ENCODE results near the gene RBM33. TPM values are rescaled to one million over a fixed set of nuclear protein-coding genes. Genes with fewer than 3 reads are reported as not detected.
A peak's percentile ranks its signal among the peaks of the same experiment; 100 is the strongest.

RBM33 gene
- total and polyA plus RNA-seq, 10 donors: 9.7 to 109 (median 90.0) TPM

DNA sequence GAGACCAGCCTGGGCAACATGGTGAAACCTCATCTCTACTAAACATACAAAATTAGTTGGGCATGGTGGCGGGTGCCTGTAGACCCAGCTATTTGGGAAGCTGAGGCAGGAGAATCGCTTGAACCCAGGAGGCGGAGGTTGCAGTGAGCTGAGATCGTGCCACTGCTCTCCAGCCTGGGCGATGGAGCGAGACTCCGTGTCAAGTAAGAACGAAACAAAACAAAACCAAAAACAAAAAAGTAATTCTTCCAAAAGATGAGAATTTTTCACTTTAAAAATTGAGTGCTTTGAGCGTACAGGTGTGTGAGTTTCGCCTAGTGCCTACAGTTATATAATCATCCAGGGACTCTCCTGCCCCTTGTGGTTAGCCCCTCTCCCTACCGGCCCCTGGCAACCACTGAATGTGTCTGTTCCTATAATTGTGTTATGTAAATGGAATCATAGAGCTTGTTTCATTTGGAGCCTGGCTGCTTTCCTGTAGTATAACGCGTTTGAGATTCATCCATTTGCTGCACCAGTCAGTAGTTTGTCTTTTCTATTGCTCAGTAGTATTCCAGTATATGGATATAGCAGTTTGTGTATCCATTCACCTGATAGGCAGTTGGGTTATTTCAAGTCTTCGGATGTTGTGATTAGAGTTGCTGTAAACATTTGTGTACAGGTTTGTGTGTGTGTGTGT is 80.0 kb downstream of the RBM33 start:
- H3K4me1 ChIP-seq: peaks cover 0 to 96% (median 52%) of the 10 kb centered on the region in 6 donors
- peak overlapping the region; percentile 8 to 81 (median 47) for H3K27ac ChIP-seq
- peaks cover 0 to 59% (median 13%) of the 10 kb centered on the region in 6 donors for H3K36me3 ChIP-seq
- peak overlapping the region in 1 of 8 donors; percentile 36 for H3K4me3 ChIP-seq
- intact Hi-C loops (cut with DNase I; ENCODE audit: low total_unique reads): no loop called here
- no peaks in the 10 kb centered on the region for H3K27me3 ChIP-seq (replicated peaks in 1 of 7)
- H3K9me3 ChIP-seq: no peaks in the 10 kb centered on the region
- TF ChIP-seq, protein P1, sequence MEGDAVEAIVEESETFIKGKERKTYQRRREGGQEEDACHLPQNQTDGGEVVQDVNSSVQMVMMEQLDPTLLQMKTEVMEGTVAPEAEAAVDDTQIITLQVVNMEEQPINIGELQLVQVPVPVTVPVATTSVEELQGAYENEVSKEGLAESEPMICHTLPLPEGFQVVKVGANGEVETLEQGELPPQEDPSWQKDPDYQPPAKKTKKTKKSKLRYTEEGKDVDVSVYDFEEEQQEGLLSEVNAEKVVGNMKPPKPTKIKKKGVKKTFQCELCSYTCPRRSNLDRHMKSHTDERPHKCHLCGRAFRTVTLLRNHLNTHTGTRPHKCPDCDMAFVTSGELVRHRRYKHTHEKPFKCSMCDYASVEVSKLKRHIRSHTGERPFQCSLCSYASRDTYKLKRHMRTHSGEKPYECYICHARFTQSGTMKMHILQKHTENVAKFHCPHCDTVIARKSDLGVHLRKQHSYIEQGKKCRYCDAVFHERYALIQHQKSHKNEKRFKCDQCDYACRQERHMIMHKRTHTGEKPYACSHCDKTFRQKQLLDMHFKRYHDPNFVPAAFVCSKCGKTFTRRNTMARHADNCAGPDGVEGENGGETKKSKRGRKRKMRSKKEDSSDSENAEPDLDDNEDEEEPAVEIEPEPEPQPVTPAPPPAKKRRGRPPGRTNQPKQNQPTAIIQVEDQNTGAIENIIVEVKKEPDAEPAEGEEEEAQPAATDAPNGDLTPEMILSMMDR (IDR thresholded peaks at IDR 0.05 in 8 of 11, conservative IDR thresholded peaks at IDR 0.05 in 3 of 11): peak in 1 of 11 experiments; percentile 12
- peak in 1 of 3 donors; percentile 15 for TF ChIP-seq POLR2AphosphoS5 (IDR thresholded peaks at IDR 0.05)
- no peak for TF ChIP-seq POLR2A (IDR thresholded peaks at IDR 0.05)
- WGBS, 5 donors: 72 to 79% (median 77%) methylated on average over 14 of the region's 14 CpGs
- DNase-seq: no peak

DNA sequence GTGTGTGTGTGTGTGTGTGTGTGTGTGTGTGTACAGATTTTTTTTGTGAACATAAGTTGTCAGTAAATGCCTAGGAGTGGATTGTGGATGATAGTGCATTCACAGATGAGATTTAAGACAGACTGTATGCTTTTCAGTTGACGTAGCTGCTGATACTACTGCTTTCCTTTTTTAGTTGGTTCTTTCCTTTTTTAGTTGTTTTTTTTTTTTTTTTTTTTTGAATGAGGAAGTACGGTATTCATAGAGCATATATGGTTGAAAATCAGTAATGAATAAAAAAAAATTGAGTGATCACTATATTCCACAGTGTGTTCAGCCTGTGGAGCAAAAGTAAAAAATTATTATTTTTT is 80.5 kb downstream of the RBM33 start:
- Histone ChIP-seq H3K27ac (peak overlapping the region in 5 of 8 donors; percentile 35 to 81 (median 67)), H3K9me3 (no peaks in the 10 kb centered on the region), H3K27me3 (replicated peaks in 1 of 7) (no peaks in the 10 kb centered on the region), H3K4me1 (peaks cover 0 to 96% (median 56%) of the 10 kb centered on the region in 6 donors), H3K36me3 (peaks cover 0 to 59% (median 15%) of the 10 kb centered on the region in 6 donors), H3K4me3 (no peak overlapping the region)
- 31 to 46% (median 42%) methylated on average over 2 of the region's 2 CpGs for WGBS, 5 donors
- intact Hi-C loops (cut with DNase I; ENCODE audit: low total_unique reads): no loop called here
- TF ChIP-seq, protein P1 (IDR thresholded peaks at IDR 0.05 in 8 of 11, conservative IDR thresholded peaks at IDR 0.05 in 3 of 11): no peak
- TF ChIP-seq POLR2A (IDR thresholded peaks at IDR 0.05) (no peak), POLR2AphosphoS5 (IDR thresholded peaks at IDR 0.05) (no peak)
- no peak for DNase-seq

DNA sequence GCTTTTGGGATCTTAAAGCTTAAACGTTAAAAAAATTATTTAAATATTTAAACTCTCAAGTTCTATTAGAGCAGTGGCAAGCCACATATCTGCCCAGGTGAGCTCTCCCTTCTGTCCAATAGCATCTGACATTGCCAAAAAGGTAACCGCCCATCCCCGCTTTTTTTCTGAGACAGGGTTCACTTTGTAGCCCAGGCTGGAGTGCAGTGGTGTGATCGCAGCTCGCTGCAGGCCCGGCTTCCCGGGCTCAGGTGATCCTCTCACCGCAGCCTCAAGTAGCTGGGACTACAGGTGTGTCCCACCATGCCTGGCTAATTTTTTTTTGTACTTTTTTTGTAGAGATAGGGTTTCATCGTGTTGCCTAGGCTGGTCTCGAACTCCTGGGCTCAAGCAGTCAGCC is 83.2 kb downstream of the RBM33 start:
- Histone ChIP-seq H3K4me1 (peaks cover 0 to 96% (median 48%) of the 10 kb centered on the region in 6 donors), H3K36me3 (peaks cover 0 to 77% (median 21%) of the 10 kb centered on the region in 6 donors), H3K9me3 (no peaks in the 10 kb centered on the region), H3K27me3 (replicated peaks in 1 of 7) (no peaks in the 10 kb centered on the region), H3K4me3 (no peak overlapping the region), H3K27ac (no peak overlapping the region)
- no peak for DNase-seq
- TF ChIP-seq, protein P1 (IDR thresholded peaks at IDR 0.05 in 8 of 11, conservative IDR thresholded peaks at IDR 0.05 in 3 of 11): no peak
- no peak for TF ChIP-seq POLR2AphosphoS5 (IDR thresholded peaks at IDR 0.05)
- no peak for TF ChIP-seq POLR2A (IDR thresholded peaks at IDR 0.05)
- 93 to 96% (median 96%) methylated on average over 10 of the region's 10 CpGs for WGBS, 5 donors
- intact Hi-C loops (cut with DNase I; ENCODE audit: low total_unique reads): no loop called here

DNA sequence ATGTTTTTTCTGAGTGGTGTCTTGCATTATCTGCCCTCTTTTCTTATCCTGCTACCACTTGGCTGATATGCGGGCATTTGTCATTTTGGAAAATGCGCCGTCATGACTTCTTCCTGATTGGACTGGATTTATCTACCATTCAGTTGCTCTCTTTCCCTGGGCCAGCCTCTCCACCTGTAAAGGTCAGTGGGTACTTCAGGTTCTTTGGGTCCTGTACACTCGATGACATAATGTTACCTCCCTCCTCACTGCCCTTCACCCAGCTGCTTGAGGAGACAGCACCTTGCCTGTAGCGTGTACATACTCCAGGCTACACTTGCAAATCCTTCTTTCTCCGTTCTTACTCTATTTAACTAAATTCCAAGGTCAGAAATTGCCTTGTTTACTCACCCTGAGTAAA is 83.7 kb downstream of the RBM33 start:
- H3K4me1 ChIP-seq: peaks cover 0 to 96% (median 48%) of the 10 kb centered on the region in 6 donors
- no peak for DNase-seq
- TF ChIP-seq, protein P1 (IDR thresholded peaks at IDR 0.05 in 8 of 11, conservative IDR thresholded peaks at IDR 0.05 in 3 of 11): no peak
- TF ChIP-seq POLR2A (IDR thresholded peaks at IDR 0.05) (no peak), POLR2AphosphoS5 (IDR thresholded peaks at IDR 0.05) (no peak)
- no peak overlapping the region for H3K27ac ChIP-seq
- no peak overlapping the region for H3K4me3 ChIP-seq
- H3K27me3 ChIP-seq (replicated peaks in 1 of 7): no peaks in the 10 kb centered on the region
- WGBS, 5 donors: 86 to 97% (median 92%) methylated on average over 6 of the region's 6 CpGs
- intact Hi-C loops (cut with DNase I; ENCODE audit: low total_unique reads): no loop called here
- peaks cover 0 to 75% (median 21%) of the 10 kb centered on the region in 6 donors for H3K36me3 ChIP-seq
- H3K9me3 ChIP-seq: no peaks in the 10 kb centered on the region
